ENCODE measurements around the gene SHMT2. TPM values are rescaled to one million over a fixed set of nuclear protein-coding genes. Genes with fewer than 3 reads are reported as not detected.
"Not testable (repeated sequence)": the region's sequence is repeated elsewhere in the genome, so short reads cannot be mapped to it uniquely, and the experiment has no call there.

SHMT2 gene
- total RNA-seq, 1 donor, result 199 TPM

DNA sequence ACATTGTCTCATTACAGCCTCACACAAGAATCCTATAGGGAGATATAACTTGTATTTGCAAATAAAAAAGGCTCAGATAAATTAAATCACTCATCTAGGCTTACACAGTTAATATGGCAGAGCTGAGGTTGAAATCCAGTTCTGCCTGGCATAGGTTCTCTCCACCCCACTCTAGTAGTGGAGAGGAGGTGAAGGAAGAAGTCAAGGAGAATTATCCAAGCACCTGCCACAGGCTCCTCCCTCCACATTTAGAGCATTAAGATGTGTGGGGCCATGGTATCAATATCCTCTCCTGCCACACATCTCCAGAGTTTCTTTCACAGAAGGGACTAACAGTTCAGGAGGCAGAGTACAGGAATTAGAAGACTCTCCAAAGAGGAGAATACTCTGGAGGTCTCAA lies 44.0 kb downstream of the SHMT2 start:
- DNase-seq (ENCODE audit: low read depth), result no peak
- TF ChIP-seq, protein P1, sequence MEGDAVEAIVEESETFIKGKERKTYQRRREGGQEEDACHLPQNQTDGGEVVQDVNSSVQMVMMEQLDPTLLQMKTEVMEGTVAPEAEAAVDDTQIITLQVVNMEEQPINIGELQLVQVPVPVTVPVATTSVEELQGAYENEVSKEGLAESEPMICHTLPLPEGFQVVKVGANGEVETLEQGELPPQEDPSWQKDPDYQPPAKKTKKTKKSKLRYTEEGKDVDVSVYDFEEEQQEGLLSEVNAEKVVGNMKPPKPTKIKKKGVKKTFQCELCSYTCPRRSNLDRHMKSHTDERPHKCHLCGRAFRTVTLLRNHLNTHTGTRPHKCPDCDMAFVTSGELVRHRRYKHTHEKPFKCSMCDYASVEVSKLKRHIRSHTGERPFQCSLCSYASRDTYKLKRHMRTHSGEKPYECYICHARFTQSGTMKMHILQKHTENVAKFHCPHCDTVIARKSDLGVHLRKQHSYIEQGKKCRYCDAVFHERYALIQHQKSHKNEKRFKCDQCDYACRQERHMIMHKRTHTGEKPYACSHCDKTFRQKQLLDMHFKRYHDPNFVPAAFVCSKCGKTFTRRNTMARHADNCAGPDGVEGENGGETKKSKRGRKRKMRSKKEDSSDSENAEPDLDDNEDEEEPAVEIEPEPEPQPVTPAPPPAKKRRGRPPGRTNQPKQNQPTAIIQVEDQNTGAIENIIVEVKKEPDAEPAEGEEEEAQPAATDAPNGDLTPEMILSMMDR (IDR thresholded peaks at IDR 0.05; ENCODE audit: insufficient read depth, low read depth, low read length), result no peak

DNA sequence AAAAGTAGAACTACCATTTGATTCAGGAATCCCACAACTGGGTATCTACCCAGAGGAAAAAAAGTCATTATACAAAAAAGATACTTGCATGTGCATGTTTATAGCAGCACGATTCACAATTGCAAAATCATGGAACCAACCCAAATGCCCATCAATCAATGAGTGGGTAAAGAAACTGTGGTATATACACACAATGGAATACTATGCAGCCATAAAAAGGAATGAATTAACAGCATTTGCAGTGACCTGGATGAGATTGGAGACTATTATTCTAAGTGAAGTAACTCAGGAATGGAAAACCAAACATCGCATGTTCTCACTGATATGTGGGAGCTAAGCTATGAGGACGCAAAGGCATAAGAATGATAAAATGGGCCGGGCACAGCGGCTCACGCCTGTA lies 46.7 kb downstream of the SHMT2 start:
- not testable (repeated sequence) for H3K4me3 ChIP-seq (ENCODE audit: low read depth, low read length)

More for the DNA sequence above, 44.0 kb downstream of the SHMT2 start:
- H3K4me3 ChIP-seq (ENCODE audit: low read depth, low read length), result no peak overlapping the region

GRCh38 chr12:57276935-57277563 lies 47.5 kb downstream of the SHMT2 start:
- TF ChIP-seq, protein P1 (IDR thresholded peaks at IDR 0.05; ENCODE audit: insufficient read depth, low read depth, low read length), result peak; percentile 48
- no peak overlapping the region for H3K4me3 ChIP-seq (ENCODE audit: low read depth, low read length)
- DNase-seq (ENCODE audit: low read depth), result peak; percentile 31

More for the DNA sequence above, 46.7 kb downstream of the SHMT2 start:
- not testable (repeated sequence) for DNase-seq (ENCODE audit: low read depth)

DNA sequence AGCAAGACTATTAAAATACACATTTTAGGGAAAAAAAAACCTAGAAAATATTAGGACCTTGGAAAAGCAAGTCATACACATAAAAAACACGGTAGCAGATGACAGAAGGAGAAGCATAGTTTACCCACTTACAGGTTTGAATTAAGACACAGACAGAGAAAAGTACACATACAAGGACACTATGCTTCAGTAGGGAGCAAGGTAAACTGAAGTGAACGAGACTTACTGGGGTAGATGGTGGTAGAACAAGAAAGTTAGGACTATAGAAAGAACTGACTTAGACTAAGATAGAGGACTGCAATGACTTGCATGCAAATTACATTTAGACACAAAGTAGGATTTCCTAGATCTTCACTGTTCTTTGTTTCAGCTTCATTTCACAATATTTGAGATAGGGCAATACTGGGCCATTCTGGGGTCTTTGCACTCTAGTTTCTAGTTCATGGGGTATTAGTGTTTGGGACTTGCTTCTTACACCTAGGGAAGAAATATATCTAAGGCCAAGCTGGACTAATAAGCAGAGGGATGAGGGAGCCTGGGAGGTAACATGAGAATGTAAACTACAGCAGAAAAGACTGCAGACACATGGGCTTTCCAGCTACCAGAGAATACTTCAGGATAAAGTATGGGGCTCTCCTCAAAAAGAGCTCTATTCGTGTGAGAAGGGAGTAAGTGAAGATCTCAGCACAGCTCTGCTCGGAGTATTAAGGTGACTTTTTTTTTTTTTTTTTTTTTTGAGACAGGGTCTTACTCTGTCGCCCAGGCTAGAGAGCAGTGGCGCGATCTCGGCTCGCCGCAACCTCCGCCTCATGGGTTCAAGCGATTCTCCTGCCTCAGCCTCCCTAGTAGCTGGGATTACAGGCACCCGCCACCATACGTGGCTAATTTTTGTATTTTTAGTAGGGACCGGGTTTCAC lies 49.2 kb downstream of the SHMT2 start:
- H3K4me3 ChIP-seq (ENCODE audit: low read depth, low read length), result no peak overlapping the region
- no peak for DNase-seq (ENCODE audit: low read depth)

GRCh38 chr12:57280211-57281062 lies 50.9 kb downstream of the SHMT2 start:
- DNase-seq (ENCODE audit: low read depth), result peak; percentile 83
- TF ChIP-seq, protein P1 (IDR thresholded peaks at IDR 0.05; ENCODE audit: insufficient read depth, low read depth, low read length), result no peak
- no peak overlapping the region for H3K4me3 ChIP-seq (ENCODE audit: low read depth, low read length)

More for the DNA sequence above, 49.2 kb downstream of the SHMT2 start:
- TF ChIP-seq, protein P1 (IDR thresholded peaks at IDR 0.05; ENCODE audit: insufficient read depth, low read depth, low read length), result no peak

DNA sequence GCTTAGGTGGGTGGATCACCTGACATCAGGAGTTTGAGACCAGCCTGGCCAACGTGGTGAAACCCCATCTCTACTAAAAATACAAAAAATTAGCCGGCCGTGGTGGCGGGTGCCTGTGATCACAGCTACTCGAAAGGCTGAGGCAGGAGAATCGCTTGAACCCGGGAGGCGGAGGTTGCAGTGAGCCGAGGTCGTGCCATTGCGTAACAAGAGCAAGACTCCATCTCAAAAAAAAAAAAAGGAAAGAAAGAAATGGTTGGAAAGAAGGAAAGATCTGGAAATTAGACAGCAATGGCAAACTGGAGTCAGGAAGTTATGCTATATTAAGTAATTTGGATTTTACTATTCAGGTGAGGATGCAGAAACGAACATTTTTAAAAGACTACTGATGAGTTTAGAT lies 52.6 kb downstream of the SHMT2 start:
- not testable (repeated sequence) for DNase-seq (ENCODE audit: low read depth); H3K4me3 ChIP-seq (ENCODE audit: low read depth, low read length)

Small RNA genes lying within 50 kb of the gene (small RNA-seq; reads per million reads assigned to genes)
- 0.94 reads per million, percentile 7 among the genes with 10 or more reads in this experiment for gene MIR1228

Other genes with a start within 250 kb of the SHMT2 start
- gene ZBTB39, start 223.2 kb upstream of the SHMT2 start, total RNA-seq, result 4.8 and 6.9 TPM in 2 replicates
- 0.43 TPM in 1 of 2 replicates, not detected in the other for gene TAC3, start 213.2 kb upstream of the SHMT2 start, total RNA-seq
- gene MYO1A, start 179.6 kb upstream of the SHMT2 start, total RNA-seq, result under 0.01 TPM in 1 of 2 replicates, not detected in the other
- gene NEMP1, start 150.9 kb upstream of the SHMT2 start, total RNA-seq, result 10.0 and 19.0 TPM in 2 replicates
- 38.0 and 39.6 TPM in 2 replicates for gene NAB2, start 140.6 kb upstream of the SHMT2 start, total RNA-seq
- 81.5 and 81.6 TPM in 2 replicates for gene STAT6, start 118.3 kb upstream of the SHMT2 start, total RNA-seq
- 228 and 277 TPM in 2 replicates for gene LRP1, start 101.2 kb upstream of the SHMT2 start, total RNA-seq
- not detected in 2 replicates for gene LRP1-AS, start 82.1 kb upstream of the SHMT2 start, total RNA-seq
- gene NXPH4, start 12.9 kb upstream of the SHMT2 start, total RNA-seq, result 1.3 and 1.6 TPM in 2 replicates
- gene STAC3, start 21.5 kb downstream of the SHMT2 start, total RNA-seq, result 0.32 and 1.3 TPM in 2 replicates
- 16.8 and 19.0 TPM in 2 replicates for gene R3HDM2, start 201.3 kb downstream of the SHMT2 start, total RNA-seq
- under 0.01 TPM in 1 of 2 replicates, not detected in the other for gene INHBC, start 205.1 kb downstream of the SHMT2 start, total RNA-seq
- gene INHBE, start 225.6 kb downstream of the SHMT2 start, total RNA-seq, result 1.7 and 4.5 TPM in 2 replicates
- gene GLI1, start 230.1 kb downstream of the SHMT2 start, total RNA-seq, result 0.86 and 1.9 TPM in 2 replicates

Measured in fibroblast of villous mesenchyme (primary cell).